HG03460 (cell line): ENCODE measurements around the gene BCORL1.

Experiments used
- ATAC-seq: cut with Tn5 transposase; IDR thresholded peaks from one replicate; pipeline ENCODE4 v1.9.1; 2021; ENCODE audit not compliant: unreplicated experiment

The BCORL1 gene, protein sequence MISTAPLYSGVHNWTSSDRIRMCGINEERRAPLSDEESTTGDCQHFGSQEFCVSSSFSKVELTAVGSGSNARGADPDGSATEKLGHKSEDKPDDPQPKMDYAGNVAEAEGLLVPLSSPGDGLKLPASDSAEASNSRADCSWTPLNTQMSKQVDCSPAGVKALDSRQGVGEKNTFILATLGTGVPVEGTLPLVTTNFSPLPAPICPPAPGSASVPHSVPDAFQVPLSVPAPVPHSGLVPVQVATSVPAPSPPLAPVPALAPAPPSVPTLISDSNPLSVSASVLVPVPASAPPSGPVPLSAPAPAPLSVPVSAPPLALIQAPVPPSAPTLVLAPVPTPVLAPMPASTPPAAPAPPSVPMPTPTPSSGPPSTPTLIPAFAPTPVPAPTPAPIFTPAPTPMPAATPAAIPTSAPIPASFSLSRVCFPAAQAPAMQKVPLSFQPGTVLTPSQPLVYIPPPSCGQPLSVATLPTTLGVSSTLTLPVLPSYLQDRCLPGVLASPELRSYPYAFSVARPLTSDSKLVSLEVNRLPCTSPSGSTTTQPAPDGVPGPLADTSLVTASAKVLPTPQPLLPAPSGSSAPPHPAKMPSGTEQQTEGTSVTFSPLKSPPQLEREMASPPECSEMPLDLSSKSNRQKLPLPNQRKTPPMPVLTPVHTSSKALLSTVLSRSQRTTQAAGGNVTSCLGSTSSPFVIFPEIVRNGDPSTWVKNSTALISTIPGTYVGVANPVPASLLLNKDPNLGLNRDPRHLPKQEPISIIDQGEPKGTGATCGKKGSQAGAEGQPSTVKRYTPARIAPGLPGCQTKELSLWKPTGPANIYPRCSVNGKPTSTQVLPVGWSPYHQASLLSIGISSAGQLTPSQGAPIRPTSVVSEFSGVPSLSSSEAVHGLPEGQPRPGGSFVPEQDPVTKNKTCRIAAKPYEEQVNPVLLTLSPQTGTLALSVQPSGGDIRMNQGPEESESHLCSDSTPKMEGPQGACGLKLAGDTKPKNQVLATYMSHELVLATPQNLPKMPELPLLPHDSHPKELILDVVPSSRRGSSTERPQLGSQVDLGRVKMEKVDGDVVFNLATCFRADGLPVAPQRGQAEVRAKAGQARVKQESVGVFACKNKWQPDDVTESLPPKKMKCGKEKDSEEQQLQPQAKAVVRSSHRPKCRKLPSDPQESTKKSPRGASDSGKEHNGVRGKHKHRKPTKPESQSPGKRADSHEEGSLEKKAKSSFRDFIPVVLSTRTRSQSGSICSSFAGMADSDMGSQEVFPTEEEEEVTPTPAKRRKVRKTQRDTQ (N-terminal part only)

DNA sequence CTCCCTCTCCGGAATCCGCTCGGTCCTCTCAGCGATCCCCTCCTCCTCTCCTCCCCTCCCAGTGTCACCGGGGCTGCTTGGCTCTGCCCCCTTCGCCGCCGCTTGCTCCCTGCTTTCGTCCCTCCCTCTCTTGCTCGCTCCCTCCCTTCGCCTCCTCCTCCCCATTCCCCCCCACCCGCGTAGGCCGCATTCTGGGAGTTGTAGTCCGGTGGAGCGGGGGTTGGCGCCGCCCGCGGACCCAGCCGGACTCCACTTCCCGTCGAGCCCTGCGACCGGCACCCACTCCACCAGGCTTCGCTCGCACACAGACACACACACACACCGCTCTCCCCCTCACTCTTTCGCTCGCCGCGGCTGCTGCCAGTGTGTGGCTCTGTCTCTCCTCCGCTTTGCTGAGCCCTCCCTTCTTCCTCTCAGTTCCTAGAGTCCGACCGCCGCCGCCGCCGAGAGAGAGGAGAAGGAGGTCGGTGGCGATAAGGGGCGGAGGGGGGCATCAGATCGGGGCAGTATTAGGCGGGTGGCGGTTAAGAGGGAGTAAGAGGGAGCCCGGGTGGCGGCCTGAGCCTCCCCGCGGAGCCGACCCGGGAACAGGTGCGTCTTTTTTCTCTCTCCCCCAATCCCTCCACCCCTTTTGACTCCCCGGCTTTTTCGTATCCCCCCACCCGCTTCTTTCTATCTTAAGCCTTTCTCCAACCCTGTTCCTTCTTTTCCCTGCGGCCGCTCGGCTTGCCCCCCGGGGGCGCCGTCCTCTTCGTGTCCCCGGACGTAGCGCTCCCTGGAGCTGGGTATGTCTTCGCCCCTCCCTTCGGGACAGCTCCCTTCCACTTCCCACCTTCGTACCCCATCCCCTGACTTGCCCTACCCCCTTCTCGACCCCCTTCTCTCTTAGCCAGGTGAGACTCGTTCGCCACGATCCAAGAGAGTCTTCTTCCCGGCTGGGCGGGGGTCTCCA lies at the start of gene BCORL1:
BCORL1 (plus strand) TSS at position 336 of the 952 bp plus-strand sequence. CDS start 22,597 bp downstream, outside the sequence.
- ATAC-seq, result peak; percentile 96

DNA sequence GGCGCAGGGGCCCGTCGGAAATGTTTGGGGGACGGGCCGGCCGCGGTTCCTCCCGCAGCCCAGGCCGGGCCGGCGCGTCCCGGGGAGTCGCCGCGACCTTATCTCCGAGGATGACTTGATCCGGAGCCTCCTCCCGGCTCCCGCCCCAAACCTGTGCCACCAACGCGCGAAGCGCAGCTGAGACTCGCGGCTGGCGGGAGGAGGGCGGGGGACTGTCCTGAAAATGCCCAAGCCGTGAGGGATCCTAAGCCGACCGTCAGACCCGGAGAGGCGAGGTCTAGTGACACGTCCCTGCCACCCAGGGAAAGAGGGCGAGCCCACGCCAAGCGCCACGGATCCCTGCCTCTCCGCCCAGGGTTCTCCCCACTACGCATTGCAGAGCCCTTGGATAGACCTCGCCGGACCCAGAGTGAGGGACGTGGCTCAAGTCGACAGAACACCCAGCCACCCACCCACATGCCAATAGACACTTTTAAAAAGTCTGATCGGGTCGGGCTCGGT lies 49.6 kb upstream of the BCORL1 start:
- ATAC-seq, result peak; percentile 15

DNA sequence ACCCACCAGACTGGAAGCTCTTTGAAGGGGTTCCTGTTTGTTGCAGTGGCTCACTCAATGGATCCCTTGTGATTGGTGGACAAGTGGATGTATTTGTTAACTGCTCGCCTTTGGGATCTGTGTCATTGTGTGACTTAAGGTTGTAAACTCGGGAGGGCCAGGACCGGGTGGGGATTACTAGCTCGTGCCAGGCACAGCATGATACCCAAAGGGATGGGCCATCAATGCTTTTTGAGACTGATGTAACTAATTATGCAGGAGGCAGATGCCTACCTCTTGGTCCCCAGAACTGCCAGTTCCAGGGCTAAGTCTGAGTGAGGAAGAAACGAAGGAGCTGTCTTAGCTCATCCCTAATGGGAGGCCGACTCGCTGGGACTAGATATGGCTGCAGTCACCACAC lies 48.7 kb upstream of the BCORL1 start:
- ATAC-seq, result no peak

DNA sequence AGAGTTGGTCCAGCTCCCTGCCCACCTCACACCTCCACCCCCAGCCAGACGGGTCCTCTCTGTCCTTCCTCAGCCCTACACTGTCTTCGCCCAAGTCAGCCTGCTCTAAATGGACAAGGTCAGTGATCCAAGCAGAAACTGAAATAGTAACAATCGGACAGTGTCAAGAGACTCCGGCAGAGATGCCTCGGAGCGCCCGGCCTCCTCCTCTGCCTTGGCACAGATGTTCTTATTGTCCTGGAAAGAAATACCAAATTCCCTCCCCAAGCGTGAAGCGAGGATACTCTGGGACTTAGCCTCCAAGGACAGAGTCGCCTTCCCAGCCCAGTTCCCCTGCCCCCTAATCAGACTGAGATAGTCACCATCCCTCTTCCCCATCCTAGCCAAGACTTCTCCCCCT lies 48.0 kb upstream of the BCORL1 start:
- ATAC-seq, result no peak

DNA sequence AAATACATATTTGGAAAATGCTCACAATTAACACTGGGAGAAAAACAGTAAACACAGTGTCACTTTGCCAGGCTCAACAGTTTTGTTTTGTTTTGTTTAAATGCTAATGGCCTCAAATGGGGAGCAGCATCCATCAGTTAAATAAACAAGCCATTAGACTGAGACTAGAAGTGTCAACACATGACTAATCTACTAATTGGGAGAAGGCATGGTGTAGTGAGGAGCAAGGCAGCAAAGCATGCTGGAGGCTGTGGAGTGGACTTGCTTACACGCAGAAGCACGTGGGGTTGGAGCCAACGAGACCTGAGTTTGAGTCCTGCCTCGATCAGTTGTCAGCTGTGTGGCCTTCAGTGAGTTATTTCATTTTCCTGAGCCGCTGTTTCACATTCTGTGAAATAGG lies 47.5 kb upstream of the BCORL1 start:
- ATAC-seq, result no peak

DNA sequence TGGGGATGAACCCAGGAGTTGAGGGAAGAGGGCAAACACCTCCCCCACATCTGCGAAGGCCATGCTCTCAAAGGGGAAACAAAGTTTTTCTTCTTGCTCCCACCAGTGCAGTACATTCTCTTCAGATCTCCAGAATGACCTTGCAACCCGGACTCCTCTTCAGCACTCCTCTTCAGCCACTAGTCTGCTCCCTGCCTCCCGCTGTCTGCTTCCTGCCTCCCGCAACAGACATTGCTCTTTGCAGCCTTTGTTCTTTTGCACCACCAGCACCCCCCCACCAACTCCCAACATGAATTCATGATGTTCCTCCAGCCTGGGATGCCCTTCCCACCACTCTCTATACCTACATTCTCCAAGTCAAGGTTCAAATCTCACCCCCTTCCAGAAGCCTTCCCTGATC lies 44.4 kb upstream of the BCORL1 start:
- ATAC-seq, result no peak

DNA sequence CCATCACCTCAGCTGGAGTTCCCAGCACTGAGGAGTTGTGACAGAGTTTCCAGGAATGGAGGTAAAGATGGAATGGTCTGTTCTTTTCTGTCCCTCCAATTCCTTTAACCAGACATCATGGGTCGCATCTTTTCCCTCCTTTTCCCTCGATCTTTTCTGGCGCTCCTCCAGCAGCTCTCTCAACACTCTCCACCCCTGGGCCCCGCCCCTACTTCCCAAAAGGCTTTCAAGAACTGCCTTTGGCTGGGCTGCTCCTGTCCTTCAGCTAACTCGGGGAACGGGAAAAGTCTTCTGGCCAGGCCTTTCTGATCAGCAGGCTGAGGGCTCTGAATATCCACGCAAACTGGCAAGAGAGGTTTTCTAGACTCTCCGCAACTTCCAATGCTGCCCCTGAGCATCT lies 42.4 kb upstream of the BCORL1 start:
- no peak for ATAC-seq

DNA sequence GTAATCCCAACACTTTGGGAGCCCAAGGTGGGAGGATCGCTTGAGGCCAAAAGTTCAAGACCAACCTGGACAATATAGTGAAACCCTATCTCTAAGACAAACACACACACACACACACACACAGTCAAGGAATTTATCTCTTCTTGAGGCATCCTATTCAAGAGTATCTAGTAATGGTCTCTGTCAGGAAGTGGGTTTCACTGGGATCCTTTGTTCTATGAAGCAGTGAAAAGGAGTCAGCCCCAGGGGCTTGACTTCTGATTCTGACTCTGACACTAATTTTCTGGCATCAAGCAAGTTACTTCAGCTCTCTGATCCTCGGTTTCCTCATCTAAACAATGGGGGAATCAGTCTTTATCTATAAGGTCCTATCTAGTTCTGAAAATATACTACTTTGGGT lies 41.7 kb upstream of the BCORL1 start:
- ATAC-seq, result no peak

DNA sequence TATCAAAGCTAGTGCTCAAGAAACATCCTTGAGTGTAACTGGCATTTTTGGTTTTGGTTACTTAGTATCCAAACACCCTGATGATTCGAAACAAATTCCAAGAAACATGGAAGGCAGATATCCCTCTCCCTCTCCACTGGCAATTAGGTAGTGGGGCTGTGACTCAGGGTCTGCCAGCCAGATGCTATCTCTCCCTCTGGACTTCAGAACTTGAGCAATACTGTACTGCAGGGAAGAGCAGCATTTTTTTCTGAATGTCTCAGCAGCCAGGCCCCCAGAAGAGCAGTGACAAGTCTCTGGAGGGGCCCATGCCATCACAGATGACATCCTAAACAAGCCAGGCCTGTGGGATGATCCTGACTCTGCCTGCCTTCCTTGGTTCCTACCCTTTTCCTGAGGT lies 37.3 kb upstream of the BCORL1 start:
- no peak for ATAC-seq

DNA sequence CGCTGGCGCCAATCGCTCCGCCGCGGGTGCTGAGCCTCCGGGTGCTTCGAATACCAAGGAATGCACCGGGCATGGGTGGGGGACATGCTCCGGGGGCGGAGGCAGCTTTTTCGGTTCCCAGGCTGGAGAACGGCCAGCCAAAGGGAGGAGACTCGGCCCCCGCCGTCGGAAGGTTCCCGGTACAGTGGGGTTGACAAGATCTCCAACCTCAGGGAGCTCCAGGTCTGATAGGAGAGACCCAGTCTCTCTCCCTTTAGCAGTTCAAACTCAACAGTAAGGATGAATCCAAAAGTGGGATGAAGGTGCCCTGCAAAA lies 29.1 kb upstream of the BCORL1 start:
- ATAC-seq, result no peak

DNA sequence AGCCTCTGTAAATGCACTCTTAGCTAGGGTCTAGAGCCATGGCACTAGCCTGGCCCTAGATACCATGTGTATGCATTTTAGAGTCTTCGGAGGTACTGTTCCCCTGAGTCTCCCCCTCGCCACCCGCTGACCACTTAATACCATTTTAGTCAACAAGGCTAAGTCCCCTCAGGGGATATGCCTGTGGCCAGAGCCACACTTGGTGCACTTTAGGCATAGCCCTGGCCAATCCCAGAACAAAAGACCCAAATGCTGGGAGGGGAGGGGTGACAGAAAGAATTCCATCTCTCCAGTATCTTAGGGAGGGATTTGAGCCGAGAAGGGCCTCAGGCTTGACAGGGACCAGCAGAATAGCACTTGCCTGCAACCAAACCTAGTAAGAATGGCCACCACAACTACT lies 28.6 kb upstream of the BCORL1 start:
- no peak for ATAC-seq

DNA sequence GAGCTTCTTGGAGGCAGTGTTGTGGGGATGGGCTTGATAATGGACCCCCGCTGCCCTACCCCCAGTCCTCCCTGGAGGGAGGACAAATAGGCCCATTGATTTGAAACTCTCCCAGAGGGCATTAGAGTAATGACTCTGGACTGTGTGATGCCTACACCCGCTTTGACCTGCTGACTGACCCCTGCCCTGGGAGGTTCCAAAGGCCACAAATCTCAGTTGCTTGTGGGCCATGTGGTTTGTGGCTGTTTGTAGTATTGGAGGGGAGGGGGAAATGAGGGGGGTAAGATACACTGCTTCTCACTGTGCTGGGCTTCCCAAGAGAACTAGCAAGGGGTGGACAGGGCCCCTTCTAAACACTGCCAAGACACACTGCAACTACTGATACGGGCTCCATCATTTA lies 27.6 kb upstream of the BCORL1 start:
- ATAC-seq, result no peak

DNA sequence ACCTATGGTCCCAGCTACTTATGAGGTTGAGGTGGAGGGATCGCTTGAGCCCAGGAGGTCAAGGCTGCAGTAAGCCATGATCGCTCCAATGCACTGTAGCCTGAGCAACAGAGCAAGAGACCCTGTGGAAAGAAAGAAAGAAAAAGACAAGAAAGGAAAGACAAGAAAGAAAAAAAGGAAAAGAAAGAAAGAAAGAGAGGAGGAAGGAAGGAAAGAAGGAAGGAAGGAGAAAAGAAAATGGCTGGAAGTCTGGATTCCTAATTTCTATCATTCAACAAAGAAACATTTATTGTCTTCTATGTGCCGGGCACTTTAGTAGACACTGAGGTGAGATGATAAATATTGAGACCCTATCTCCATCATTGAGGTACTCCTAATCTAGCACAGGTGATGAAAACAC lies 26.8 kb upstream of the BCORL1 start:
- no peak for ATAC-seq

DNA sequence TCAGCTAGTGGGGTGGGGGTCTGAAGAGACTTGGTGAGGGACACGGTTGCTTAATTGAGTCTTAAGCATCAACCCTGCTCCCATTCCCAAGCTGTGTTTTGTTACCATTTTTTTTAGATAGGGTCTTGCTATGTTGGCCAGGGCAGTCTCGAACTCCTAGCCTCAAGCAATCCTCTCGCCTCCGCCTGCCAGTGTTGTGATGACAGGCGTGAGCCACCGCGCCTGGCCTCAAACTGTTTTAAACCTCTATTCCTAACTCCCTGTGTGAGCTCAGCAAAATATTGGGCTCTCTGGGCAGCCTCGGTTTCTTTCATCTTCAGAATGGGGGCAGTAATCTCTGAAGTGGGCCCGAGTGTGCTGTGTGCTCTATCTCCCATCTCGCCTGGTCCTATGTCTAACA lies 26.3 kb upstream of the BCORL1 start:
- ATAC-seq, result no peak

DNA sequence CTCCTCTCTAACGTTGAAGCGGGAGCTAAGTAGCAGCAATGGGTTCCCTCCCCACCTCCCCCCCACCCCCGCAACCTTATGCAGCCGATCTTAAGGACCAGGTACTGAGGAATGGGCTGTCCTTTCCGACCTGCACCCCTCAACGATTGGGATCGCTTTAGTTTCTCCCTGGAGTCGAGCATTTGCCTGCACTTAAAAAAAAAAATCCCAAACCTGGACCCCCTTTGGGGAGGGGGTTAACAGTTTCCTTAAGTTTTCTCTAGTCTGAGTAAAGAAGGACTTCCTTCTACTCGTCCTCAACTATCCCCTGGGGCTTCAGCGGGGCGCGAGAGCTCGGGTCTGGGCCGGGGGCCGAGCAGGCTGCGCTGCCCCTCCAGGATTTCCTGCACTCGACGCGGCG lies 25.7 kb upstream of the BCORL1 start:
- peak; percentile 3 for ATAC-seq

DNA sequence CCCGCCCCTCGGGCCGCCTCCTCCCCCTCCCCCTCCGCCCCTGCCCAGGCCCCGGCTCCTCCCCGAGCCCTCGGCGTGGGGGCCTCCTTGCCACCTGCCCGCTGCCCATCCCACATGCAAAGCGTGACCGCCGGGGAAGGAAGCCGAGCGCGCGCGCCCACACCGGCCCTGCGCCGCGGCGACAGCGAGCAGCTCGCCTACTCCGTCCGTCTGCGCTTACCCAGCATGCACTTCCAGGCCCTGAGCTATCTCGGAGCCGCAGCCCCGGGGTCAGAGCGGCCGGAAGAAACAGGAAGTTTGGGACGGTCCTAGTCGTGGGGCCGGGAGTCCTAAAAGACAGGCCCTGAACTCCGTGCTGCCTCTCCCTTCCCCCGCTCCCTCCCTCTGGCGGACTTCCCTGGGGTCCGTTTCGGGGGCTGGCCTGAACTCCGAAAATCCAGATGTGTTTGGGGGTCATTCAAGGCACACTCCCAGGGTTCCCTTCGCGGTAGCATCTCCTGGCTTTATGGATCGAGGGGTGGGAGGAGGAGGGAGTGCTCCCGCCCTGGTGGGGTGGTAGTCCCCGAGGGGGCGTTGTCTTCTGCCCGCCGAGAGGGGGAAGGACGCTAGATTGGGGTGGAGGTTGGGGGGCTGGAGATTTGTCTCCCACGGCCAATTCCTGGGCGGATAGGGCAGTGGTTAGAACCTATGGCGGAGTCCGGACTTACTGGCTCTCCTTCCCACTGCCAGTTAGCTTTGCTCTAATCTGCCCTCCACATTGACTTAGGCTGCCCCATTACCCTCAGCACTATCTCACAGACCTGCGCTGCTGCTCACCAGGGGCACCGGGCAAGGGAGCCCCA lies 25.0 kb upstream of the BCORL1 start:
- peak; percentile 62 for ATAC-seq

DNA sequence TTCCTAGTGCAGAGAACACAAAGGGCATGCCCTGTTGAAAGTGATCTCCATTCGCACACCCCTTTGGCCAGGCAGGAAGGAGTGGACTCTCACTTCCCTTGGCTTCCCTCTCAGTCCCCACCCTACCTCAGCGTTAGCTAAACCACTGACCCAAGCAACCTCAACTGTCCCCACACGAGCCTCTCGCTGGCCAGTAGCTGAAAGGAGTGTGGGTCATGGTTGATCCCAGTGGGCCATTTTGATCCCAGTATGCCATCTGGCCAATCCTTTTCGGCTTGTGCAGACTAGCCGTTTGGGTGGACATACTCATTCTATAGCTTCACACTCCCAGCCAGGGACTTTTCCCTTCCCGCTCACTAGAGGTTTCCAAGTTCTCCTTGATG lies 24.4 kb upstream of the BCORL1 start:
- no peak for ATAC-seq

DNA sequence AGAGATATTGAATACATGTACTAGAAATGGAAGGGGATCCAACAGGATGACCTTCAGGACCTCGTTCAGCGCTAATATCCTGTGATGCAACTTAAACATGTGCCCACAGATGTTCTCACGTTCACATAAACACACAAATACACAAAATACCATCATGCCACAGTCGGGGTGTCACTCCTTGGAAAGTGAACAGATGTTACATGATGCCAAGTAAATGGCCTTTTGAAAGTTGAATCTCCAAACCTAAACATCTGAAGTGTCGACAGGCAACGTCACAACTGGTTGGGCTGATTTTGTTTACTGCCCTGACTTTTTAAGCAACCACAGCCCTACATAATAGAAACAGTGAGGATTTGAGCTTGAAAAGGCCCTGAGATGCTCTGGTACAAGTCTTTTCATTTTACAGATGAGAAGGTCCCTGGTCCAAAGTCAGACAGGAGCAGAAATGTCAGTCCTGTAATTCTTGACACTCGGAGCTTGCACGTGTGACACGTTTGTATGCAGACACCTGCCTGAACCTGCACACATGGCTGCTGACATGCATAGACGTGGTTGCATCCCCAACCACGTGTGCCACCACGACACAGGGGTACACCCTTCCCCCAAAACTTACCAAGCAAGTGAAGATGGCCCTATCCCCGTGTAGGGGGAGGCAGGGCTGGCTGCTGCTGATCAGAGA lies 23.5 kb upstream of the BCORL1 start:
- ATAC-seq, result no peak

DNA sequence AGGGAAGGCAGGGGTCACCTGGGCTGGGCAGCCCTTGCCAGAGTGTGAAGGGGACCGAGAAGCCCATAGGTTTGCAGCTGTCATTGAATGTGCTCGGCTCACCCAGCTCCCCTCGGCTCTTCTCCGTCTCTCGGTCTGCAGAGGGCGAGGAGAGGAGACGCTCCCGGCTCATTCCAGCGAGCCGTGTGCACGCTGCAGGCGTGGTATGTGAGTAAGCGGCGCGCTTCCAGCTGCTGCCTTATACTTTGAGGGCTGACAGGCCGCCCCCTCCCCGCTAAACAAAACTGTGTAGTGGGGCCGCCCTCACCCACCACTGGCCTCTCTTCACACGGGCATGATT lies 23.0 kb upstream of the BCORL1 start:
- no peak for ATAC-seq
